Inferior parietal cortex (tissue), 1 donor: ENCODE data around the gene GSTM3.
"Not testable (repeated sequence)": the region's sequence is repeated elsewhere in the genome, so short reads cannot be mapped to it uniquely, and the experiment has no call there.

Experiments
- DNase-seq: peaks from one replicate; pipeline ENCODE4 v3.0.0-alpha.2; 2016; ENCODE audit errors: extremely low spot score

The GSTM3 gene

GRCh38 chr1:109775398-109775797, 34.6 kb upstream of the GSTM3 start:
- DNase-seq: no peak

- no peak for DNase-seq
These were observed 33.2 kb upstream of the GSTM3 start for GRCh38 chr1:109773900-109774485.

GRCh38 chr1:109773203-109773899, 32.5 kb upstream of the GSTM3 start:
- DNase-seq: peak; percentile 87

- DNase-seq: no peak
These were observed 31.9 kb upstream of the GSTM3 start for GRCh38 chr1:109772658-109773202.

GRCh38 chr1:109771712-109772657, 31.1 kb upstream of the GSTM3 start:
- no peak for DNase-seq

GRCh38 chr1:109770331-109771095, 29.7 kb upstream of the GSTM3 start:
- no peak for DNase-seq

- no peak for DNase-seq
These were observed 28.7 kb upstream of the GSTM3 start for GRCh38 chr1:109769330-109770078.

- DNase-seq: no peak
These were observed 28.0 kb upstream of the GSTM3 start for GRCh38 chr1:109768820-109769219.

GRCh38 chr1:109768335-109768650, 27.5 kb upstream of the GSTM3 start:
- no peak for DNase-seq

GRCh38 chr1:109767637-109768334, 26.9 kb upstream of the GSTM3 start:
- no peak for DNase-seq

- DNase-seq: not testable (repeated sequence)
These were observed 26.3 kb upstream of the GSTM3 start for GRCh38 chr1:109766991-109767636.

GRCh38 chr1:109765896-109766615, 25.2 kb upstream of the GSTM3 start:
- DNase-seq: no peak

GRCh38 chr1:109765483-109765815, 24.6 kb upstream of the GSTM3 start:
- DNase-seq: no peak

- no peak for DNase-seq
These were observed 24.0 kb upstream of the GSTM3 start for GRCh38 chr1:109764561-109765482.

- DNase-seq: no peak
These were observed 23.0 kb upstream of the GSTM3 start, which contains the start of gene EPS8L3 for GRCh38 chr1:109763646-109764415. Gene EPS8L3 (minus strand): TSS chr1:109763923. CDS start chr1:109761749, 2,174 bp downstream.

GRCh38 chr1:109762821-109763645, 22.2 kb upstream of the GSTM3 start:
- DNase-seq: no peak
